H4 (cell line): Measurements from ENCODE around the gene CHCHD6. TPM values are rescaled to one million over a fixed set of nuclear protein-coding genes. Genes with fewer than 3 reads are reported as not detected.
"Not testable (repeated sequence)": the region's sequence is repeated elsewhere in the genome, so short reads cannot be mapped to it uniquely, and the experiment has no call there.

ENCODE experiments used
- DNase-seq: peaks from one replicate; pipeline ENCODE4 v3.0.0-alpha.2; 2015; ENCODE audit warnings: low spot score
- total RNA-seq: library from RNA; depleted of rRNA; stranded (reverse); fragments of >200 nt; shearing (Covaris generic); gene quantifications from 2 replicates; pipeline ENCODE4 v1.2.3, GENCODE V29; 2014

CHCHD6 gene
- total RNA-seq, 1 experiment from 2014 or later = 16.5 TPM

DNA sequence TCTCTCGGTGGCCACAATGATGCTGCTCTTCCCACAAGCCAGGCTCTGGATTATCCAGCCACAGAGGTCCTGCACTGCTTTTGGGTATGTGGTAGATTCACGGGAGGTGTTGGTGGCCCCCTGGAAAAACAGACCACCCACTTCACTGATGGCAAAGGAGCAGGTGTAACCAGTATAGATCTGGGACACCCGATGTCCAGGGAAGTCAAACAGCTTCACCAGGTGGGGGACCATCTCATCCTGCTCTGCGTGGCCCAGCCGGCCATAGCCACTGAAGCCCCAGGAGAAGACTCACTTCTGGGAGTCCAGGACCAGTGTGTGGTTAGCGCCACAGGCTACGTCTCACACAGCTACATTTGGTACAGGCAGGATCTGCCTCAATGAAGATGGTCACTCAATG is 62.6 kb downstream of the CHCHD6 start:
- no peak for DNase-seq

DNA sequence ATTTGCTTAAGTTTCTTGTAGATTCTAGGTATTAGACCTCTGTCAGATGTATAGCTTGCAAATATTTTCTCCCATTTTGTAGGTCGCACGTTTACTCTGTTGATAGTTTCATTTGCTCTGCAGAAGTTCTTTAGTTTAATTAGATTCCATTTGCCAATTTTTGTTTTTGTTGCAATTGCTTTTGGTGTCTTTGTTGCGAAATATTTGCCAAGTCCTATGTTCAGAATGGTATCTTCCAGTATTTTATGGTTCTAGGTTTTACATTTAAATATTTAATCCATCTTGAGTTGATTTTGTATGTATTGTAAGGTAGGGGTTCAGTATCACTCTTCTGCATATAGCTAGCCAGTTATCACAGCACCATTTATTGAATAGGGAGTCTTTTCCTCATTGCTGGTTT is 64.9 kb downstream of the CHCHD6 start:
- no peak for DNase-seq

DNA sequence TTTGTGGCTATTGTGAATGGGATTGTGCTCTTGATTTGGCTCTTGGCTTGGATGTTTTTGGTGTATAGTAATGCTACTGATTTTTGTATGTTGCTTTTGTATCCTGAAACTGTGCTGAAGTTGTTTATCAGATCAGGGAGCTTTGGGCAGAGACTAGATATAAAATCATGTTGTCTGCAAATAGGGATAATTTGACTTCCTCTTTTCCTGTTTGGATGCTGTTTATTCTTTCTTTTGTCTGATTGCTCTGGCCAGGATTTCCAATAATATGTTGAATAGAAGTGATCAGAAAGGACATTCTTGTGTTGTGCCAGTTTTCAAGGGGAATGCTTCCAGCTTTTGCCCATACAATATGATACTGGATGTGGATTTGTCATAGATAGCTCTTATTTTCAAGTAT is 66.1 kb downstream of the CHCHD6 start:
- DNase-seq = no peak

DNA sequence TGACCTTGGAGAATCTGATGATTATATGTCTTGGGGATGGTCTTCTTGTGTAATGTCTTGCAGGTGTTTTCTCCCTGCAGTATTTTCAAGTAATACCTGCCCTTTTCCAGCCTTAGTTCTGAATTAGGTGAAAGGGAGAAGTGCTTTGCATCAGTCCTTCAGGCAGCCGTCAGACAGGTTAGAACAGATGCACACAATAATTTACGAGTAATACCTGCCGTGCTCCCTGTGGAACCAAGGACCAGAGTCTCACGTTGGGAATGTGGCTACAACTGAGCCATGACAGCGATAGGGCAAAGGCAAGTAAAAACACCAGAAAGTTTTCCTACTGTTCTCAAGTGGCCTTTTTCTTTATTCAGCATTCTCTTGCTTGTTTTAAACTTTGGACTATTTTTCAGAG is 69.1 kb downstream of the CHCHD6 start:
- no peak for DNase-seq

DNA sequence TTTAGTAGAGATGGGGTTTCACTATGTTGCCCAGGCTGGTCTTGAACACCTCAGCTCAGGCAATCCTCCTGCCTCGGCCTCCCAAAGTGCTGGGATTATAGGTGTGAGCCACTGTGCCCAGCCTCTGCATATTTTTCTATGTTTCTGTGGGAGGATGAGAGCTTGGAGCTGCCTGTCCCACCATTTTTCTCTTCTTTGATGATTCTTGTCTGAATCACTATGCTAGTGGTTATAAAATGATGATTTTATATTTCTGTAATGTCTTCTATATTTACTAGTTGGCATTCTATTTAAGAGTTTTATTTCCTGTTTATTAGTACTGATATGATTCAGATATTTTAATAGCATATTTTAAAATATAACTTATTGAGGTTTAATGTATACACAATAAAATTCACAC is 69.7 kb downstream of the CHCHD6 start:
- DNase-seq = no peak

DNA sequence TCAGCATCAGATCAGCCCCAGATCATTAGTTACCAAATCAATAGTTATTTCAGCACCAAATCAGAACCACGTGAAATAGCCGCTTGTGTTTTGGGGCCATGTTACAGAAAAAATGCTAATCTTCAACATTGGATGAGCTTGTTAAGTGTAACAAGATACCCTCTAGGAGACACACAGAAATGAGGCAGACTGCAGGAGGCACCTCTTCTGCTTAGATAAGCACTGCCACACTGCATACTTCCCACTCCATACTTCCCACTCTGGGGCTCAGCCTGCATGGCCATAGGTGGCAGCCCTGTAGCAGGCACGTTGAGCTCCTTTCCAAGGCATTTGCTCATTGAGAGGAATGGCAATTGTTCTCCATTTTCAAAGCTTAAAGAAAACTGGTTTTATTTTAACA is 73.3 kb downstream of the CHCHD6 start:
- no peak for DNase-seq

DNA sequence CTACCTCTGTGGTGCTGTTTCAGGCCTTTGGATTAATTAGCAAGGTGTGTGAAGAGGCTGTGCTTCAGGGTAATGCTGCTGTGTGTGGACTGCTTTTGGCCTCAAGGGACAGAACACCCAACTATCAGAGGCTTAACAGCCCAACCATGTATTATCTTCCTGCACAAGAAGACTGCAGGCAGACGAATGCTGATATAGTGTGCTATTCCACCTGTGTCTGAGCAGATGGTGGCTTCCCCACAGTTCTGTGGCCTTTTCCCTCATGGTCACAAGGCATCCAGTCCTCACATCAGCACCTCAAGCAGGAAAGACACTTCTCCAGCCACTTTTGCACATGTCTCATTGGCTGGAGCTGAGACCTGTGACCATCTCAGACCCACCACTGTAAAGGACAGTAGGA is 76.6 kb downstream of the CHCHD6 start:
- no peak for DNase-seq

DNA sequence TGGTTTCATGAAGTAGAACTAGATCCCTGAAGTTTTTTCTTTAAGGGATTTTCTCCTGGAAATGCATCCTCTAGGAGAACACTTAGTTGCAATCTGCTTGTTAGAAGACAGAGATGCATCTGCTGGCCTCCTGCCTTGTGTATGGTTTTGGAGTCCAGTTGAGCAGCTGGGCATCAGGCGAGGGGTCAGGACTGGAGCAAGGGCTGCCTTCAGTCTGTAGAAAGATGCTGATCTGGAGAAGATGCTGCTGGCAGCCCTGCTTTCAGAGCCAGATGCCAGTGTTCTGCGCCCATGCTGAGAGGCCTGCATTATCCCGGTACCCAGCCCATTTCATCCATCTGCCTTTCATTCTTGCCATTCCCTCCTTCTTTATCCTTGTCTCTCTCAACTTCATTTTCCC is 77.4 kb downstream of the CHCHD6 start:
- no peak for DNase-seq

DNA sequence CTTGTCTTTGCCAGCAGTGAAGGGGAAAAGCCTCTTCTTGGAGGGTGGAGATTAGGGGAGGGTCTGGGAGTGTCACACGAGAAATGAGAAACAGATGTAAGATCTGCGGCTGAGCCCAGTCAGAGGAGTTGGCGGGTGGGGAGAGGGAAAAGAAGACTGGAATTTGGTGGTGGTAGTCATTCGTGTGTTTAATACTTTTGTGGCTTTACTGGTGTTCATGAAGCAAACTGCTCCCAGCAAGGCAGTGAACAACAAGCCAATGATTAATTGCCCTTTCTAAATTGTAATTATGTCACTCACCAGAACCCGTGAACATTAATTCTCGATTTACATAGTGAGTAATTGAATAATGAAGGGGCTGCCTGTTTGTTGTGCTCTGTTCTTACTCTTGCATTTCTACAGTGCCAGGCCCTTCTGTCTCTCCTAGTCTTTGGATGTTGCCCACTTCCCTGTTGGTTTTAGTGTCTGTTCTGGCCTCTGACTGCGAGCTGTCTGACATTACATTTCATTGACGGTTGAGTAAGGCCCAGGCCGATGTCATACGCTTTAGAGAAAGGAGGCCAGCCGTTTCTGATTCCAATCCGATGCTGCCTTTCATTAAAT is 78.0 kb downstream of the CHCHD6 start:
- peak; percentile 83 for DNase-seq

DNA sequence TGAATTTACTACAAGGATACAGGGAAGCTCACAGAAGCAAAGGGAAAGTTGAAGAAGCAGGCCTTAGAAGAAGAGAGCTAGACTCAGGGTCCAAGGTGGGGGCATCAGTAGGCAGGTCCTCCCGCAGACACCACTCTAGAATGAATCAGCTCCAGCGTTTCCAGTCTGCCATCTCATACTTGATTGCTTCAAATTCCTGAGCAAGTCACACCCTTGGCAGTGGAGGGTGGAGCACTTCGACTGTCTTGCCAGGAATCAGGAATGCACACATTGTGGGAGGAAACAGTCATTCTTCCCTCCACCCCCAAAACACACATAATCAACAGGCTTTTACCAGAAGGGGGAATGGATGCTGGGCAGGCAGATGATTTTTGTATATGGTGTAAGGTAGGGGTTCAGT is 78.5 kb downstream of the CHCHD6 start:
- peak; percentile 92 for DNase-seq

DNA sequence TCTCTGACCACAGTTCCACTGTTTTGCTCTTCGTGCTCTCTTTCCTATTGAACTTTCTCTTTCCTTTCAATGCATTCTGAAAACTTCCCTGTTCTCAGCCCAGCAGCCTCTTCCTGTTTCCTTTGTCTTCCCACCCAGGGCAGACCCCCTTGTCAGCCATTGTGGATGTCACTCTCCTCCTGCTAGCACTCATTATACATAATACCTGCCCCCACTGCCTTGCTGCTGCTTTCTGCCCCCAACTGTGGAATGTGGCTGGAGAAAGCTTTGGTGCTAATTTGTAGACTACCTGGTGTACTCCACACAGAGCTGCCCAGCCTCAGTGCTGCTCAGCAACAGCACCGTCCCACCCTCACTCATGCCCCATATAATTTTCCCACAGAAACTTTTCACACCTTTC is 80.2 kb downstream of the CHCHD6 start:
- DNase-seq = no peak

DNA sequence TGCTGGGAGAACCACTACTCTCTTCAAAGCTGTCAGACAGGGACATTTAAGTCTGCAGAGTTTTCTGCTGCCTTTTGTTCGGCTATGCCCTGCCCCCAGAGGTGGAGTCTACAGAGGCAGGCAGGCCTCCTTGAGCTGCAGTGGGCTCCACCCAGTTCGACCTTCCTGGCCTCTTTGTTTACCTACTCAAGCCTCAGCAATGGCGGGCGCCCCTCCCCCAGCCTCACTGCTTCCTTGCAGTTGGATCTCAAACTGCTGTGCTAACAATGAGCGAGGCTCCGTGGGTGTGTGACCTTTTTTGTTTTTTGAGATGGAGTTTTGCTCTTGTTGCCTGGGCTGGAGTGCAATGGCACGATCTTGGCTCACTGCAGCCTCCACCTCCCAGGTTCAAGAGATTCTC is 87.3 kb downstream of the CHCHD6 start:
- DNase-seq = not testable (repeated sequence)

DNA sequence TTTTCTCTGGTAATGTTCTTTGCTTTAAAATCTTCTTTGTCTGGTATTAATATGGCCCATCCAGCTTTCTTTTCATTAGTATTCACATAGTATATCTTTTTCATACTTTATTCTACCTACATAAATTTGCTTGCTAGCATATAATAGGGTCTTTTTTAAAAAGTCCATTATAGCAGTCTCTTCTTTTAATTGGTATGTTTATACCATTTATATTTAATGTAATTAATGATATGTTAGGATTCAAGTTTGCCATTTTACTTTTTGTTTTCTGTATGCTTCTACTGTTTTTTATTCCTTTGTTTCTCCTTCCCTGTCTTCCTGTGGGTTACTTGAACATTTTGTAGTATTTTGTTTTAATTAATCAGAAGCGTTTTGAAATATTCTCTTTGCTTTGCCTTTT is 89.0 kb downstream of the CHCHD6 start:
- no peak for DNase-seq

DNA sequence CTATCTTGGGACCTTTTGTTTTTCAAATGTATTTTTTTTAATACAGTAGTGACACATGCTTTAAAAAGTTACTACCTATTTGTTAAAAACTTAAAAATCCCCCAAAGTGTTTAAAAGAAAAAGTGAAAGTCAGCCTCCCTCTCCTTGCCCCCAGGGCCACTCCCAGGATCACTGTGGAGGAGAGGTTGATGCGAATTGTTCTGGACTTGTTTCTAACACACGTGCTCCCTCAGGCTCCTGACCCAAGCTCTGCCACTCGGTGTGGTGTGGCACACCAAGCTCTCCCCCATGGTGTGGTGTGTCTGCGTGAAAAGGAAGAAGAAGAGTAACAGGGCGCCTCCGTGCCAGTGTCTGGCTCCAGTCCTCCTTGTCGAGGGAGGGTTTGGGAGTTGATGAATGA is 93.5 kb downstream of the CHCHD6 start:
- no peak for DNase-seq

DNA sequence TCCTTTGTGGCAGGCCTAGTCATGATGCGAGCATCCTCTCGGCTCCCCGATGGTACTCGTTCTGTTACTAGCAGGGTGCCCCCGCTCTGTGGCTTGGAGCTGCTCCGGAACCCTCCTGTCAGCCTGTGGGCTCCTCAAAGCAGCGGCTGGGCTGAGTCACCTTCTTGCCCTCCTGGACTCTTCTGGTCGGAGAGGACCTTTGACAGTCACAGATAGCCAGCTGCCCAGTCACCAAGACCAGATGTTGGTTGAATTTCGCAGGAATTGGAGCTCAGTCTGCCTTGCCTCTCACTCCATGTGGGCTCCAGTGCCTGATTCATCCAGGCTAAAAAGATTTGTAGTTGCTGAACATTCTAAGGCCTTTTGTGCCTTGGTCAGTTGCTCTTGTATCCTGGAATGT is 94.5 kb downstream of the CHCHD6 start:
- no peak for DNase-seq

DNA sequence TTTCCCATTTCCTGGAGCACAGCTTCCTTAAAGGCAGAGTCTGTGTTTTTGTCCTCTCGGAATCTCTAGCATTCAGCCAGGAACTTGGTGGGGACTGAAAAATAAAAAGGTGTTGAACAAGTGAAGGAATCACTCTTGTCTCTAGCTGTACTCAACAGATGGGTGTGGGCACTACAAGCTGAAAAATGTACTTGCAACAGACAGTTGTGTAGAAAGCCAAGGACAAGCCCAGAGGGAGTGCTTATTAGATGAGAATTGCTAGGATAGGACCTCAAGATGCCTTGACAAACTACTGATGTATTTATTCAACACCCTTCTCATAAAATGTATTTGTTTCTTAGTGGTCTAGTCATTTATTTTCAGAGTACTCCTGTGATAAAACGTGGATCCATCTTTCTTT is 95.1 kb downstream of the CHCHD6 start:
- no peak for DNase-seq

DNA sequence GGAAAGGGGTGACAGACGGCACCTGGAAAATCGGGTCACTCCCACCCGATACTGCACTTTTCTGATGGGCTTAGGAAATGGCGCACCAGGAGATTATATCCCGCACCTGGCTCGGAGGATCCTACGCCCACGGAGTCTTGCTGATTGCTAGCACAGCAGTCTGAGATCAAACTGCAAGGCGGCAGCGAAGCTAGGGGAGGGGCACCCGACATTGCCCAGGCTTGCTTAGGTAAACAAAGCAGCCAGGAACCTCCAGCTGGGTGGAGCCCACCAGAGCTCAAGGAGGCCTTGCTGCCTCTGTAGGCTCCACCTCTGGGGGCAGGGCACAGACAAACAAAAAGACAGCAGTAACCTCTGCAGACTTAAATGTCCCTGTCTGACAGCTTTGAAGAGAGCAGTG is 97.3 kb downstream of the CHCHD6 start:
- not testable (repeated sequence) for DNase-seq

DNA sequence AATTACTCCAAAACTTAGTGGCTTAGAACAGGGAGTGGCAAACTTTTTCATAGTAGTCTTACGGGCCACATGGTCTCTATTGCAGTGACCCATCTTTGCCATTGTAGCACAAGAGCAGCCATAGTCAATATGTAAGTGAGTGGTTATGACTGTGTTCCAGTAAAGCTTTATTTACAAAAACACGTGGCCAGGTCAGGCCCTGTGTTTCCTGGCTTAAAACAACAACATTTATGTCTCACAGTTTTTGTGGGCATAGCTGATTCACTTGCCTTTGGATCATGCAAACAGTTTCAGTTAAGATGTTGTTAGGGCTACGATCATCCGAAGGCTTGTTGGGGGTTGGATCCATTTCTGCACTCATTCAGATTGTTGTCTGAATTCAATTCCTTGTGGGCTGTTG is 103.8 kb downstream of the CHCHD6 start:
- no peak for DNase-seq

DNA sequence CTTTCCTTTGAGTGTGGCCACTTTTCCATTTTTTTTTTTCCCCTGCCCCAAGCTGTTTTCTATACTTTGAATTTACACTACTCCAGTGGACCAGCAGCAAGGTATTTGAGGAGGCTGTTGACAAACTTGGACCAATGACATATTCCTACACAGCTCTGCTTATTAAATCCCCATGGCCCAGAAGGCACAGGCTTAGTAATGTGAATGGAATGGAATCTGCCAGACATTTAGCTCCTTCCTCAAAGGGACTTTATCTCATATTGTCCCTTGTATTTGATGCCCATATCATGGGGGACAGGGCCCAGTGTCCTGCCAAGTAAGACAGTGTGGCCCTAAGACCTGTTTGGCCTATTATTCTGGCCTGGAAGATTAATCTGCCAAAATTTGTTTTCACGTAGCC is 107.5 kb downstream of the CHCHD6 start:
- DNase-seq = no peak

DNA sequence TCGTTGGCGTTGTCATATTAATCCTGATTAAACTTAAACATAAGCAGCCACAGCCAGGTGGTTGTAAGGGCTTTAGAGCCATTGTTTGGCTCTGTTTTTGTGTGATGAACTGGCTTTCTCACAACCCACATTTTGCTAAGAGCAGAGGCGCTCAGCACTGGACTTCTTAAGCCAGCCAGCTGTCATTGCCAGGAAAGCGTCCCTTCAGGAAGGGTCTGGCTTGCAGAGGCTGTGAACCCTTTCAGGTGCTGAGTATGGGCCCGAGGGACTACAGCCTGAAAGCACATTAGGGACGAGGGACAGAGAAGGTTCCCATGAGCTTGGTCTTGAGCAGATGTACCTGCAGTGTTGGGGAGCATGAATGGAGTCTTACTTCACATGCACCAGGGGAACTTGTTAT is 112.3 kb downstream of the CHCHD6 start:
- DNase-seq = no peak

DNA sequence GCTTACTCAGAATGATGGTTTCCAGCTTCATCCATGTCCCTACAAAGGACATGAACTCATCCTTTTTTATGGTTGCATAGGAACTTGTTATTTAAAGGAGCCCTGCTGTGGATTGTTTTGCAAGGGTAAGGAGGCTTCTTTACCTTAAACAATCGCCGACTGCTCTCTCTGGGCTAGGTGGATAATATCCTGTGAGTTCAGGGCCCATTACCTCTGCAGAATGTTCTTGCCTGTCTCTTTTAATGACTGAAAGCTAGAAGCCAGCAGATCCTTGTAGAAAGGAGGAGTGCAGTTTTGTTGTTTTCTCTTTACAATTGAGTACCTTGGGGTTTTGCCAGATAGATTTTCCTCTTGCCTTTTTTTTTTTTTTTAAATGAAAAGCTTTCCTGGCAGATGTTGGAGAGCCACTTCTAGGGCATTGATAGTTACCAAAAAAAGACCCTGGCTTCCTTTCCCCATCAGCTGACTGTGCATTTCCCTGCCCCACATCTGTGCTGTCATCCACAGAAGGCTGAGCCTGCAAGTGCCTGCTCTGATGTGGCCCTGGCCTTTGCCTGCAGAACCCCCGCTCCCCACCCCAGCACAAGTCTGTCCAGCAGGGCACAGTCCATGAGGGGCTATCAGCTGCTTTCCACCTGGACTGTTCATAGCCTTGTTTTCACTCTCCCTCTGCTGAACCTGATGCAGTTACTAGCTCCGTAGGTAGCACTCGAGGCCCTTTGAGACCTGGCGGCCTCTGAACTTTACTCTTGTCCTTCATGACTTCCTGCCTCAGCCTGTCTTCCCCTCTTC is 113.1 kb downstream of the CHCHD6 start:
- no peak for DNase-seq

DNA sequence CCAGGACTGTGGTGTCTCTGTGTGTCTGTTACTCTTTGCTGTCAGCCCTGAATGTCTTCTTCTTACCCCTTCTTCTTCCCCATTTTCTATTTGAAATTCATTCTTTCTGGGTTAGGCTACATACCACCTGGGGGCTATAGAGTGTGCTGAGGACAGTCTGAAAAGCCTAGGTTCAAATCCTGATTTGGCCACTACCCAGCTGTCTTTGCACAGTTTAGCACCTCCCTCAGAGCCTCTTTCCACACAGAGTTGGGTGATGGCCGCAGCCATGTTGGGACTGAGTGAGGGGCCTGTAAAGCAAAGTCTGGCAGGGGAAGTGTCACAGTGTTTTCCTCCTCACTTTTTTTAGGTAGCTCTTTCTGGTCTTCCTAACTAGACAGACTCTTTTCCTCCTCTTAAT is 113.7 kb downstream of the CHCHD6 start:
- no peak for DNase-seq

DNA sequence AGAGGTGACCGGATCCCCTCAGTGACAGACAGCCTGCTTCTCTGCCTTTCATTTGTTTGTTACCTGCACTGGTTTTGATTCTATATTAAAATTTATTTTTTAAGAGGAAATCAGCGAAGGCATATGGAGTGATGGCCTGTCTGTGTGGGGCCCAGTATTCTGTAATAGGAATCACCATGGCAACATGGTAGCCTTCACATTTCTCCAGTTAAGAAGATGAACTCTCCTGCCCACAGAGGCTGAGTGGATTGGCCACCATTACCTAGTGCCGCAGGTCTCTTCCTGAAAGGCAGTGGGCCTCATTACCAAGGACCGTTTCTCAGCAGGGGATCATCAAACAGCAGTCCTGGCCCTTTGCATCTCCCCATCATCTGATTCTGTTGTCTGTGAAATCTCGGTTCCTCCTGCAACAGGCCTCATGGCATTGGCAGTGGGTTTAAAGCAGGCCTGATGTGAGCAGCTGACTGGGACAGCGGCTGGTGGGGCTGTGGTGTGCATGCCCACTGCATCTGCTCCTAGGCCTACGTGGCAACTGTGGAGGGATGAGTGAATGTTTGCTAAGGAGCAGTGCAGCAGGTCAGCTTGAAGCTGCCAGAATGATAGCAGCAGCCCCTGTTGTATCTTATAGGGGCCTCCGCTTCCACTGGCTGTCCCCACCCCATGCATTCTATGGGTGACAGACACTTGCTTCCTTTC is 114.5 kb downstream of the CHCHD6 start:
- DNase-seq = no peak
